HTR-8/SVneo (cell line): Measurements from ENCODE around the gene NEUROD4.

Experiments used
- DNase-seq: peaks from one replicate; pipeline ENCODE4 v3.0.0; 2011; ENCODE audit warnings: low spot score, mixed read lengths; ENCODE audit not compliant: insufficient read length
- FAIRE-seq: peaks from 2 replicates; lab custom pipeline; 2011; peaks lifted over from hg19 to GRCh38; lab: Jason Lieb, UNC

NEUROD4 gene

GRCh38 chr12:55051197-55051947, 31.6 kb downstream of the NEUROD4 start:
- DNase-seq (no peak), FAIRE-seq (no peak)

GRCh38 chr12:55057481-55057880, 37.7 kb downstream of the NEUROD4 start:
- DNase-seq (no peak), FAIRE-seq (no peak)

- DNase-seq, result no peak
These were observed 38.3 kb downstream of the NEUROD4 start for GRCh38 chr12:55058082-55058481.

GRCh38 chr12:55058776-55059175, 39.0 kb downstream of the NEUROD4 start:
- DNase-seq (no peak), FAIRE-seq (no peak)

More at GRCh38 chr12:55058082-55058481, 38.3 kb downstream of the NEUROD4 start:
- FAIRE-seq, result no peak

GRCh38 chr12:55060470-55060869, 40.7 kb downstream of the NEUROD4 start:
- DNase-seq, result no peak
- no peak for FAIRE-seq

- FAIRE-seq (no peak), DNase-seq (no peak)
These were observed 41.2 kb downstream of the NEUROD4 start for GRCh38 chr12:55061024-55061423.

- DNase-seq (no peak), FAIRE-seq (no peak)
These were observed 43.5 kb downstream of the NEUROD4 start for GRCh38 chr12:55063291-55063690.

- FAIRE-seq, result no peak
- no peak for DNase-seq
These were observed 45.8 kb downstream of the NEUROD4 start for GRCh38 chr12:55065535-55065934.

- DNase-seq (no peak), FAIRE-seq (no peak)
These were observed 47.9 kb downstream of the NEUROD4 start for GRCh38 chr12:55067701-55068100.

- DNase-seq, result peak; percentile 42
- FAIRE-seq, result no peak
These were observed 48.7 kb downstream of the NEUROD4 start for GRCh38 chr12:55068416-55069010.

- no peak for DNase-seq
- FAIRE-seq, result no peak
These were observed 52.3 kb downstream of the NEUROD4 start for GRCh38 chr12:55072083-55072482.

GRCh38 chr12:55073043-55074022, 53.6 kb downstream of the NEUROD4 start:
- FAIRE-seq (no peak), DNase-seq (peak; percentile 41)

GRCh38 chr12:55074806-55075205, 55.0 kb downstream of the NEUROD4 start:
- FAIRE-seq (no peak), DNase-seq (no peak)
